GM20431 (cell line): ENCODE data around the gene NKD2.

ENCODE experiments used
- in situ Hi-C: fragments of 300-500 bp; cut with MseI, MboI; formaldehyde crosslinking; loops from one replicate; pipeline ENCODE4 v1.15.0; 2020; ENCODE audit warnings: low sequenced_read_pairs; ENCODE audit not compliant: unreplicated experiment

NKD2 gene

GRCh38 chr5:978054-978453, 30.5 kb upstream of the NKD2 start:
- in situ Hi-C loops, result no loop called here

- in situ Hi-C loops, result no loop called here
Observed at GRCh38 chr5:978693-979092, 29.9 kb upstream of the NKD2 start.

- in situ Hi-C loops, result no loop called here
Observed at GRCh38 chr5:979100-979817, 29.3 kb upstream of the NKD2 start.

- in situ Hi-C loops, result no loop called here
Observed at GRCh38 chr5:980001-980588, 28.5 kb upstream of the NKD2 start.

- in situ Hi-C loops, result no loop called here
Observed at GRCh38 chr5:980966-981365, 27.6 kb upstream of the NKD2 start.

GRCh38 chr5:981456-981855, 27.1 kb upstream of the NKD2 start:
- in situ Hi-C loops, result no loop called here

- in situ Hi-C loops, result no loop called here
Observed at GRCh38 chr5:982377-983237, 26.0 kb upstream of the NKD2 start.

- in situ Hi-C loops, result no loop called here
Observed at GRCh38 chr5:983238-983524, 25.4 kb upstream of the NKD2 start.

GRCh38 chr5:983568-983967, 25.0 kb upstream of the NKD2 start:
- in situ Hi-C loops, result no loop called here

GRCh38 chr5:984774-985173, 23.8 kb upstream of the NKD2 start:
- in situ Hi-C loops, result no loop called here

- in situ Hi-C loops, result no loop called here
Observed at GRCh38 chr5:987761-988160, 20.8 kb upstream of the NKD2 start.

GRCh38 chr5:988322-988721, 20.3 kb upstream of the NKD2 start:
- in situ Hi-C loops, result no loop called here

GRCh38 chr5:989961-990530, 18.6 kb upstream of the NKD2 start:
- in situ Hi-C loops, result no loop called here

GRCh38 chr5:991472-992267, 16.9 kb upstream of the NKD2 start:
- in situ Hi-C loops, result no loop called here

GRCh38 chr5:994272-994607, 14.4 kb upstream of the NKD2 start:
- in situ Hi-C loops, result no loop called here

- in situ Hi-C loops, result no loop called here
Observed at GRCh38 chr5:994821-995220, 13.8 kb upstream of the NKD2 start.

GRCh38 chr5:995318-995717, 13.3 kb upstream of the NKD2 start:
- in situ Hi-C loops, result no loop called here

GRCh38 chr5:997001-997474, 11.6 kb upstream of the NKD2 start:
- in situ Hi-C loops, result no loop called here

- in situ Hi-C loops, result no loop called here
Observed at GRCh38 chr5:997711-998110, 10.9 kb upstream of the NKD2 start.
